K562 (cell line): ENCODE results near the gene IP6K3. TPM values are rescaled to one million over a fixed set of nuclear protein-coding genes. Genes with fewer than 3 reads are reported as not detected.

Source experiments
- ATAC-seq: fragments of 200-7000 bp; cut with Tn5 transposase; 3 replicates; pipeline ENCODE4 v1.9.1; 2020; ENCODE audit warnings: moderate library complexity
- BruUV-seq: library from RNA; stranded (reverse); fragments of 400-500 nt; replicated peaks from 2 replicates; lab custom pipeline; 2021; lab: Mats Ljungman, UMichigan
- CTCF ChIA-PET: fragments of 300-600 bp; formaldehyde crosslinking; extraction: SDS; loops from one replicate; lab custom pipeline; 2021; ENCODE audit warnings: low intra/inter-chr PET ratio; lab: Yijun Ruan, JAX
- POLR2A ChIA-PET: fragments of 300-600, 350-650 bp; sonication (Branson Sonifier 250); formaldehyde crosslinking; extraction: SDS; loops from one replicate; lab custom pipeline; 2021; ENCODE audit warnings: antibody characterized with exemption, inconsistent platforms; lab: Yijun Ruan, JAX
- DNase-seq, 4 experiments: peaks; one replicate each; pipeline versions ENCODE4 v3.0.0 to v3.0.0-alpha.2; 2011 to 2018; ENCODE audit warnings: low spot score in 3 of 4, mixed read lengths in 3 of 4; ENCODE audit errors: extremely low read depth in 1 of 4
- FAIRE-seq: peaks from 2 replicates; lab custom pipeline; 2011; peaks lifted over from hg19 to GRCh38; lab: Jason Lieb, UNC
- H2AFZ ChIP-seq: 2 replicates; pipeline ENCODE4 v1.6.0; 2011; ENCODE audit warnings: low read depth, low read length, control low read depth, inconsistent platforms
- H3K27ac ChIP-seq: fragments of 200-600 bp; 3 replicates; pipeline ENCODE4 v1.8.0; 2011; ENCODE audit warnings: low read depth, mild to moderate bottlenecking, control low read depth, inconsistent platforms, low read length, moderate library complexity, mixed read lengths; ENCODE audit errors: extremely low read depth
- H3K27me3 ChIP-seq, 2 experiments: fragments of 300-600 bp in 1 of 2; 2 replicates in 1 of 2; 3 replicates in 1 of 2; pipeline versions ENCODE4 v1.6.0 to v1.8.0; 2011; ENCODE audit warnings: inconsistent platforms in 2 of 2, low read length in 2 of 2, mild to moderate bottlenecking in 1 of 2, mixed read lengths in 1 of 2, moderate library complexity in 1 of 2; ENCODE audit not compliant: control insufficient read depth in 2 of 2, insufficient read depth in 2 of 2
- H3K36me3 ChIP-seq: fragments of 300-600 bp; 3 replicates; pipeline ENCODE4 v1.8.0; 2011; ENCODE audit warnings: mild to moderate bottlenecking, low read length, inconsistent platforms; ENCODE audit not compliant: control insufficient read depth, insufficient read depth
- H3K4me1 ChIP-seq, 2 experiments: fragments of 200-600 bp in 1 of 2; replicated peaks in 1 of 2; 2 replicates in 1 of 2; 3 replicates in 1 of 2; pipeline versions ENCODE4 v1.5.1 to v1.8.0; 2011; ENCODE audit warnings: inconsistent platforms in 2 of 2, low read length in 2 of 2, mild to moderate bottlenecking in 1 of 2, mixed read lengths in 1 of 2, moderate library complexity in 1 of 2; ENCODE audit not compliant: control insufficient read depth in 2 of 2, insufficient read depth in 2 of 2
- H3K4me2 ChIP-seq: 2 replicates; pipeline ENCODE4 v1.6.1; 2011; ENCODE audit warnings: low read length, control low read depth, inconsistent platforms, mixed read lengths; ENCODE audit not compliant: insufficient read depth
- H3K4me3 ChIP-seq: fragments of 200-600 bp; sonication (generic), shearing (Covaris generic); 2 replicates; pipeline ENCODE4 v1.5.1; 2016; ENCODE audit warnings: control low read depth, inconsistent platforms
- H3K79me2 ChIP-seq: fragments of 200-600 bp; 3 replicates; pipeline ENCODE4 v1.8.0; 2011; ENCODE audit warnings: low read length, inconsistent platforms; ENCODE audit not compliant: control insufficient read depth, insufficient read depth
- H3K9ac ChIP-seq, 2 experiments: 2 replicates each; pipeline versions ENCODE4 v1.6.0 to v1.6.1; 2011; ENCODE audit warnings: low read depth in 2 of 2, low read length in 2 of 2, control low read depth in 1 of 2, inconsistent platforms in 1 of 2, mild to moderate bottlenecking in 1 of 2, mixed read lengths in 1 of 2; ENCODE audit not compliant: insufficient read depth in 1 of 2
- H3K9me1 ChIP-seq: one replicate; pipeline ENCODE4 v1.6.0; 2011; ENCODE audit warnings: inconsistent platforms, mild to moderate bottlenecking, low read length, moderate library complexity; ENCODE audit not compliant: control insufficient read depth, insufficient read depth
- H3K9me3 ChIP-seq: replicated peaks from 2 replicates; pipeline ENCODE4 v1.5.1; 2011; ENCODE audit warnings: low read depth, low read length, inconsistent platforms; ENCODE audit not compliant: control insufficient read depth, insufficient read depth
- H4K20me1 ChIP-seq: replicated peaks from 2 replicates; pipeline ENCODE4 v1.6.1; 2011; ENCODE audit warnings: low read length, inconsistent platforms, mixed read lengths; ENCODE audit not compliant: control insufficient read depth, insufficient read depth
- BACH1 ChIP-seq: fragments of 200-800 bp; sonication (Bioruptor generic); IDR thresholded peaks from 2 replicates; pipeline ENCODE4 v1.6.1; 2016; ENCODE audit warnings: missing genetic modification characterization, missing compliant biosample characterization
- CCAR2 ChIP-seq: fragments of 200-400 bp; formaldehyde crosslinking; IDR thresholded peaks from 2 replicates; pipeline ENCODE4 v1.6.1; 2017; ENCODE audit warnings: mild to moderate bottlenecking, low read depth, low read length
- CREM ChIP-seq: IDR thresholded peaks from 2 replicates; pipeline ENCODE4 v1.6.1; 2014; ENCODE audit warnings: antibody characterized with exemption, low read depth
- DIDO1 ChIP-seq: fragments of 450-650 bp; IDR thresholded peaks from 2 replicates; pipeline ENCODE4 v1.6.1; 2016; ENCODE audit warnings: low read depth, missing biosample characterization, missing genetic modification characterization
- ELF1 ChIP-seq: fragments of 200-800 bp; sonication (Bioruptor generic); IDR thresholded peaks from 2 replicates; pipeline ENCODE4 v1.6.1; 2016; ENCODE audit warnings: missing genetic modification characterization, missing compliant biosample characterization
- FOXK2 ChIP-seq, 2 experiments: fragments of 450-650 bp; IDR thresholded peaks in 1 of 2; conservative IDR thresholded peaks in 1 of 2; 2 replicates each; pipeline ENCODE4 v1.6.1; 2016; ENCODE audit warnings: low read depth in 2 of 2, mild to moderate bottlenecking in 1 of 2
- GABPA ChIP-seq: fragments of 200-800 bp; sonication (Bioruptor generic); conservative IDR thresholded peaks from 2 replicates; pipeline ENCODE4 v1.6.1; 2016; ENCODE audit warnings: low read depth, missing genetic modification characterization, missing compliant biosample characterization
- HNRNPK ChIP-seq: fragments of 200-400 bp; formaldehyde crosslinking; IDR thresholded peaks from one replicate; pipeline ENCODE4 v1.6.1; 2018; ENCODE audit warnings: mild to moderate bottlenecking, low read depth, low read length; ENCODE audit not compliant: poor library complexity, severe bottlenecking
- JUNB ChIP-seq: fragments of 450-650 bp; formaldehyde crosslinking; conservative IDR thresholded peaks from 2 replicates; pipeline ENCODE4 v1.4.0; 2020; ENCODE audit warnings: mild to moderate bottlenecking
- NFE2 ChIP-seq: IDR thresholded peaks from 2 replicates; pipeline ENCODE4 v1.6.1; 2014; ENCODE audit warnings: antibody characterized with exemption, low read depth
- NFXL1 ChIP-seq: fragments of 450-650 bp; formaldehyde crosslinking; IDR thresholded peaks from 2 replicates; pipeline ENCODE4 v1.4.0; 2021; ENCODE audit warnings: mild to moderate bottlenecking
- RCOR1 ChIP-seq, 2 experiments: IDR thresholded peaks; 2 replicates each; pipeline ENCODE4 v1.6.1; 2012; ENCODE audit warnings: low read depth in 2 of 2, low read length in 2 of 2, borderline replicate concordance in 1 of 2, improper control_type of control experiment in 1 of 2
- TAF7 ChIP-seq: fragments of 450-650 bp; IDR thresholded peaks from 2 replicates; pipeline ENCODE4 v1.6.1; 2016; ENCODE audit warnings: missing genetic modification characterization, missing compliant biosample characterization
- TBL1XR1 ChIP-seq, 2 experiments: IDR thresholded peaks; 2 replicates each; pipeline ENCODE4 v1.6.1; 2012; ENCODE audit warnings: improper control_type of control experiment in 2 of 2, low read length in 2 of 2, mild to moderate bottlenecking in 1 of 2
- TOE1 ChIP-seq, 2 experiments: fragments of 450-650 bp in 1 of 2; sonication (generic) in 1 of 2; formaldehyde crosslinking in 1 of 2; IDR thresholded peaks; 2 replicates each; pipeline versions ENCODE4 v1.7.1 to v1.8.0; 2016 to 2022; ENCODE audit warnings: borderline replicate concordance in 2 of 2, mild to moderate bottlenecking in 2 of 2, antibody characterized with exemption in 1 of 2, inconsistent platforms in 1 of 2, low read depth in 1 of 2, missing genetic modification reagents in 1 of 2, moderate library complexity in 1 of 2
- WHSC1 ChIP-seq: IDR thresholded peaks from one replicate; pipeline ENCODE4 v1.6.1; 2012; ENCODE audit warnings: low read length, control low read depth, inconsistent platforms
- ZBTB33 ChIP-seq: sonication (generic); formaldehyde crosslinking; IDR thresholded peaks from 2 replicates; pipeline ENCODE4 v1.8.1; 2023; ENCODE audit warnings: mild to moderate bottlenecking, missing genetic modification reagents
- ZNF133 ChIP-seq: fragments of 250-450 bp; sonication (Bioruptor Pico); IDR thresholded peaks from 2 replicates; pipeline ENCODE4 v1.4.0; 2020; ENCODE audit warnings: mild to moderate bottlenecking
- ZNF263 ChIP-seq: sonication (generic); formaldehyde crosslinking; IDR thresholded peaks from 2 replicates; pipeline ENCODE4 v1.8.0; 2022; ENCODE audit warnings: mild to moderate bottlenecking, missing genetic modification reagents, borderline replicate concordance
- ZNF384 ChIP-seq: IDR thresholded peaks from 2 replicates; pipeline ENCODE4 v1.6.1; 2012; ENCODE audit warnings: low read depth, low read length, improper control_type of control experiment
- WGBS: fragments of 100-300 bp; shearing (Covaris generic); methylation state at CpG from one replicate; pipeline ENCODE4 v1.1.6; 2016; ENCODE audit warnings: low coverage, mixed read lengths; ENCODE audit not compliant: insufficient coverage; ENCODE audit errors: missing lambda C conversion rate; 5-methylcytosine and 5-hydroxymethylcytosine counted together
- in situ Hi-C: fragments of 300-500 bp; cut with MboI; formaldehyde crosslinking; loops from 4 replicates; pipeline ENCODE4 v1.15.0; 2018; ENCODE audit warnings: inconsistent platforms, mixed read lengths
- intact Hi-C: fragments of 100-400 bp; cut with micrococcal nuclease; formaldehyde crosslinking; loops from 2 replicates; pipeline ENCODE4 v1.14.2; 2022
- polyA plus RNA-seq, 8 experiments: library from polyadenylated mRNA; depleted of rRNA in 4 of 8; stranded (reverse) in 5 of 8; unstranded in 3 of 8; fragments of >200 nt; fragmentation: Nextera tagmentation in 2 of 8; fragmentation: Illumina TruSeq in 1 of 8; extraction: Ambion mirVana in 2 of 8; extraction: Trizol in 1 of 8; gene quantifications; 2 replicates each; pipeline versions ENCODE4 v1.2.1 to v1.2.3, GENCODE V29; 2011 to 2014; ENCODE audit warnings: inconsistent platforms in 1 of 8, missing spikeins in 1 of 8
- total RNA-seq, 7 experiments: library from RNA; depleted of rRNA in 6 of 7; stranded (reverse); fragments of >200 nt in 6 of 7; fragmentation: Illumina TruSeq in 2 of 7; extraction: Trizol in 2 of 7; gene quantifications; 2 replicates each; pipeline versions ENCODE4 v1.2.1 to v1.2.3, GENCODE V29; 2011 to 2021; ENCODE audit warnings: low replicate concordance in 1 of 7

Gene IP6K3
- total and polyA plus RNA-seq, 9 of the 15 experiments (the other 6 are each of a cell fraction or from before 2014, with no cell fraction given) = not detected

- ChIA-PET POLR2A (interaction anchor here (0.6 to 4.8 kb wide), 14 partner anchors 10 to 337 kb away, joined by 3 to 36 read pairs (median 4); no protein-coding TSS in a partner anchor), CTCF (interaction anchor here (0.7 to 2.2 kb wide), 3 partner anchors 256 to 415 kb away, joined by 3 to 16 read pairs (median 10); no protein-coding TSS in a partner anchor)
- H3K4me3 ChIP-seq = no peak overlapping the region
- FAIRE-seq = peak; percentile 75
- ATAC-seq = peak; percentile 95
- no peaks in the 10 kb centered on the region for H3K79me2 ChIP-seq
- intact Hi-C loops = loop anchor here (1.0 to 5.0 kb wide), 3 partner anchors 71 to 385 kb away; no protein-coding TSS in a partner anchor
- H3K9me3 ChIP-seq = no peaks in the 10 kb centered on the region
- H3K4me1 ChIP-seq = peaks cover 3 to 15% of the 10 kb centered on the region in 2 experiments; a peak in 3 of 5 replicates
- in situ Hi-C loops = loop anchor here (5.0 kb wide), 1 partner anchor 261 kb away; no protein-coding TSS in a partner anchor
- peak; percentile 87 to 95 (median 92) for DNase-seq
- H3K27me3 ChIP-seq = peaks cover 9 to 35% of the 10 kb centered on the region in 2 experiments; a peak in 4 of 5 replicates
- H3K9ac ChIP-seq = peak overlapping the region in 1 of 2 experiments; percentile 86; a peak in 2 of 4 replicates
- TSS peak; percentile 31 for BruUV-seq
- H3K4me2 ChIP-seq = no peak overlapping the region
- peaks cover 36% of the 10 kb centered on the region; the same call in 2 of the 3 replicates for H3K36me3 ChIP-seq
- H3K9me1 ChIP-seq = no peaks in the 10 kb centered on the region
- WGBS = 11% methylated on average over 43 of the region's 47 CpGs
- H4K20me1 ChIP-seq = peaks cover 35% of the 10 kb centered on the region
- H2AFZ ChIP-seq = no peak overlapping the region
- no peak overlapping the region for H3K27ac ChIP-seq
- TF ChIP-seq ELF1 (tag) (no peak), GABPA (no peak), WHSC1 (no peak), ZBTB33 (CRISPR knock-in tag) (0 out of 2 replicates have a peak, but pooled peaks have one; percentile 20), BACH1 (tag) (no peak), TBL1XR1 (IDR thresholded peaks at IDR 0.05; ENCODE audit: low read length in 2 of 2) (no peak), NFXL1 (CRISPR knock-in tag) (no peak), FOXK2 (conservative IDR thresholded peaks at IDR 0.05 in 1 of 2, IDR thresholded peaks at IDR 0.05 in 1 of 2; ENCODE audit: low read depth in 2 of 2) (no peak), NFE2 (no peak), TOE1 (IDR thresholded peaks at IDR 0.05; ENCODE audit: borderline replicate concordance) (no peak), TOE1 (CRISPR knock-in tag; IDR thresholded peaks at IDR 0.05; ENCODE audit: borderline replicate concordance, low read depth) (no peak), CREM (peak; percentile 16; the same call in 1 of the 2 replicates), DIDO1 (tag) (no peak), JUNB (no peak), TAF7 (tag) (no peak), ZNF263 (no peak), ZNF133 (CRISPR knock-in tag) (no peak), RCOR1 (IDR thresholded peaks at IDR 0.05; ENCODE audit: borderline replicate concordance in 1 of 2, low read depth in 2 of 2, low read length in 2 of 2) (no peak; a peak in 1 of 4 replicates), HNRNPK (no peak), ZNF384 (peak; percentile 41; the same call in 1 of the 2 replicates), CCAR2 (no peak)
Measured at GRCh38 chr6:33771146-33772081, 24.7 kb upstream of the IP6K3 start.
